ENCODE results near the gene GPR25.

The GPR25 gene

GRCh38 chr1:200923601-200924000 is 50.8 kb downstream of the GPR25 start:
- Histone ChIP-seq H3K4me3 (ENCODE audit: low read length in 2 of 2) (no peak overlapping the region), H3K36me3 (replicated peaks in 1 of 2; ENCODE audit: control insufficient read depth in 2 of 2, insufficient read depth in 2 of 2, low read length in 2 of 2) (no peaks in the 10 kb centered on the region), H2AK5ac (ENCODE audit: low read depth, low read length) (no peak overlapping the region), H3K79me1 (ENCODE audit: low read depth, low read length) (no peaks in the 10 kb centered on the region), H4K8ac (ENCODE audit: low read depth, low read length) (no peak overlapping the region), H3K4me1 (ENCODE audit: control insufficient read depth in 2 of 2, insufficient read depth in 1 of 2, low read depth in 1 of 2, low read length in 2 of 2) (peaks cover 0 to 12% of the 10 kb centered on the region in 2 donors), H3K27me3 (ENCODE audit: control insufficient read depth in 3 of 3, insufficient read depth in 3 of 3, low read depth in 1 of 3, low read length in 3 of 3) (peaks cover 0 to 13% (median 0%) of the 10 kb centered on the region in 3 experiments), H2BK120ac (ENCODE audit: low read depth, low read length) (no peak overlapping the region), H3K9ac (ENCODE audit: low read depth, low read length, poor library complexity) (no peak overlapping the region), H3K27ac (replicated peaks; ENCODE audit: low read length) (no peak overlapping the region), H2BK15ac (ENCODE audit: low read length) (no peak overlapping the region), H3K4me2 (ENCODE audit: insufficient read depth, low read length, poor library complexity, severe bottlenecking) (no peak overlapping the region), H2BK12ac (ENCODE audit: low read length) (no peak overlapping the region), H3K23ac (ENCODE audit: low read depth, low read length, poor library complexity) (no peak overlapping the region), H2BK5ac (ENCODE audit: low read length) (no peak overlapping the region), H3K14ac (ENCODE audit: low read length) (no peak overlapping the region), H3K9me3 (replicated peaks in 1 of 2; ENCODE audit: control insufficient read depth in 2 of 2, insufficient read depth in 1 of 2, low read depth in 1 of 2, low read length in 2 of 2) (no peaks in the 10 kb centered on the region), H3K18ac (ENCODE audit: low read length) (no peak overlapping the region), H3K4ac (ENCODE audit: low read length) (no peak overlapping the region), H2AFZ (ENCODE audit: low read length) (no peak overlapping the region), H4K91ac (ENCODE audit: low read depth, low read length, poor library complexity) (no peak overlapping the region)
- WGBS, 2 donors (ENCODE audit: extremely low coverage in 2 of 2, insufficient read length in 2 of 2, insufficient replicate concordance in 1 of 2), result no CpG with 5 or more reads among the region's 1 CpG
- no peak for DNase-seq (ENCODE audit: low spot score)
